GM12878 (cell line): ENCODE measurements around the gene TMC4.
"Not testable (repeated sequence)": the region's sequence is repeated elsewhere in the genome, so short reads cannot be mapped to it uniquely, and the experiment has no call there.

Experiments used
- EZH2 ChIP-seq: IDR thresholded peaks from 2 replicates; pipeline ENCODE4 v1.6.1; 2012; ENCODE audit warnings: low read depth, mild to moderate bottlenecking, control low read depth, inconsistent platforms, low read length, borderline replicate concordance; ENCODE audit not compliant: control insufficient read depth
- PKNOX1 ChIP-seq: fragments of 450-650 bp; IDR thresholded peaks from 2 replicates; pipeline ENCODE4 v1.6.1; 2016; ENCODE audit warnings: mild to moderate bottlenecking
- POLR2A ChIP-seq: IDR thresholded peaks from 2 replicates; pipeline ENCODE4 v1.6.1; 2011; ENCODE audit warnings: low read depth, mild to moderate bottlenecking, low read length
- RAD21 ChIP-seq: IDR thresholded peaks from 2 replicates; pipeline ENCODE4 v1.6.1; 2011; ENCODE audit warnings: mild to moderate bottlenecking, low read depth, low read length, moderate library complexity; ENCODE audit not compliant: insufficient read depth
- SRF ChIP-seq, 2 experiments: IDR thresholded peaks; 2 replicates each; pipeline ENCODE4 v1.6.1; 2011; ENCODE audit warnings: low read depth in 2 of 2, low read length in 2 of 2, mild to moderate bottlenecking in 1 of 2, moderate library complexity in 1 of 2
- TBL1XR1 ChIP-seq: IDR thresholded peaks from 2 replicates; pipeline ENCODE4 v1.6.1; 2012; ENCODE audit warnings: low read depth, low read length, improper control_type of control experiment
- ZNF274 ChIP-seq: IDR thresholded peaks from one replicate; pipeline ENCODE4 v1.8.0; 2011; ENCODE audit not compliant: insufficient read length, insufficient read depth
- TF ChIP-seq, protein P1 (sequence below), 3 experiments: IDR thresholded peaks in 2 of 3; conservative IDR thresholded peaks in 1 of 3; 2 replicates each; pipeline ENCODE4 v1.5.1; 2011; ENCODE audit warnings: low read depth in 3 of 3, low read length in 3 of 3, mild to moderate bottlenecking in 3 of 3, control low read depth in 2 of 3, moderate library complexity in 2 of 3, inconsistent platforms in 1 of 3, mixed read lengths in 1 of 3; ENCODE audit not compliant: control insufficient read depth in 2 of 3, insufficient read depth in 1 of 3; ENCODE audit errors: extremely low read depth in 1 of 3

DNA sequence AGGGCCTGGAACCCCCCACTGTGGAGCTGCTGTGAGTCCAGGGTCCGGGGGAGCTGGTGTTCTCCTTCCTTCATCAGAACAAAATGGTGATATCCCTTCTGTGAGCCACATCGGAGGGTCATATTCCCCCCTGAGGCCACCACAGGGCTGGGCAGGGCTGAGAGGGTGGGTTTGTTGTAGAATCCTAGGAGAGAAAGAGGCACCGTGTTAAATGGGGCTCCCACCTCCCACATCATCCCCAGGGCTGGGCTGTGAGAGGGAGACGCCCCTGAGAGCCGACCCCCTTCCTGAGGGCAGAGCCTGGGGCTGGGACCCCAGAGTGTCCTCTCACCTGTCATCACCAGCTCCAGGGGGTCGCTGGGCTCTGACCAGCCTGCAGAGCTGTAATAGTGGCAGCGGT is 49.0 kb upstream of the TMC4 start:
- not testable (repeated sequence) for TF ChIP-seq ZNF274; PKNOX1; TBL1XR1; EZH2; SRF (IDR thresholded peaks at IDR 0.05; ENCODE audit: low read depth in 2 of 2, low read length in 2 of 2); RAD21; POLR2A
- TF ChIP-seq, protein P1, sequence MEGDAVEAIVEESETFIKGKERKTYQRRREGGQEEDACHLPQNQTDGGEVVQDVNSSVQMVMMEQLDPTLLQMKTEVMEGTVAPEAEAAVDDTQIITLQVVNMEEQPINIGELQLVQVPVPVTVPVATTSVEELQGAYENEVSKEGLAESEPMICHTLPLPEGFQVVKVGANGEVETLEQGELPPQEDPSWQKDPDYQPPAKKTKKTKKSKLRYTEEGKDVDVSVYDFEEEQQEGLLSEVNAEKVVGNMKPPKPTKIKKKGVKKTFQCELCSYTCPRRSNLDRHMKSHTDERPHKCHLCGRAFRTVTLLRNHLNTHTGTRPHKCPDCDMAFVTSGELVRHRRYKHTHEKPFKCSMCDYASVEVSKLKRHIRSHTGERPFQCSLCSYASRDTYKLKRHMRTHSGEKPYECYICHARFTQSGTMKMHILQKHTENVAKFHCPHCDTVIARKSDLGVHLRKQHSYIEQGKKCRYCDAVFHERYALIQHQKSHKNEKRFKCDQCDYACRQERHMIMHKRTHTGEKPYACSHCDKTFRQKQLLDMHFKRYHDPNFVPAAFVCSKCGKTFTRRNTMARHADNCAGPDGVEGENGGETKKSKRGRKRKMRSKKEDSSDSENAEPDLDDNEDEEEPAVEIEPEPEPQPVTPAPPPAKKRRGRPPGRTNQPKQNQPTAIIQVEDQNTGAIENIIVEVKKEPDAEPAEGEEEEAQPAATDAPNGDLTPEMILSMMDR (IDR thresholded peaks at IDR 0.05 in 2 of 3, conservative IDR thresholded peaks at IDR 0.05 in 1 of 3; ENCODE audit: control insufficient read depth in 2 of 3, extremely low read depth in 1 of 3, insufficient read depth in 1 of 3, low read depth in 3 of 3, low read length in 3 of 3): not testable (repeated sequence)
